HepG2 (cell line): ENCODE results near the gene WASHC3. TPM values are rescaled to one million over a fixed set of nuclear protein-coding genes. Genes with fewer than 3 reads are reported as not detected.

ENCODE experiments used
- DR1 ChIP-seq: sonication (generic); formaldehyde crosslinking; IDR thresholded peaks from 2 replicates; pipeline ENCODE4 v1.8.0; 2021; ENCODE audit warnings: mild to moderate bottlenecking, missing genetic modification reagents, inconsistent platforms
- FOXO1 ChIP-seq: sonication (generic); formaldehyde crosslinking; IDR thresholded peaks from 2 replicates; pipeline ENCODE4 v1.4.0; 2020; ENCODE audit warnings: missing genetic modification reagents
- HES4 ChIP-seq: sonication (generic); formaldehyde crosslinking; IDR thresholded peaks from 2 replicates; pipeline ENCODE4 v1.9.0; 2021; ENCODE audit warnings: mild to moderate bottlenecking, missing genetic modification reagents, borderline replicate concordance
- MED8 ChIP-seq: sonication (generic); formaldehyde crosslinking; IDR thresholded peaks from 2 replicates; pipeline ENCODE4 v1.8.1; 2023; ENCODE audit warnings: mild to moderate bottlenecking, missing genetic modification reagents; ENCODE audit not compliant: insufficient replicate concordance
- PHF20 ChIP-seq: sonication (generic); formaldehyde crosslinking; IDR thresholded peaks from 2 replicates; pipeline ENCODE4 v1.5.0; 2020; ENCODE audit warnings: mild to moderate bottlenecking, missing genetic modification reagents
- RORA ChIP-seq: sonication (generic); formaldehyde crosslinking; IDR thresholded peaks from 2 replicates; pipeline ENCODE4 v1.5.0; 2020; ENCODE audit warnings: mild to moderate bottlenecking, missing genetic modification reagents, moderate library complexity
- SOX6 ChIP-seq, 2 experiments: fragments of 450-650 bp in 1 of 2; sonication (generic) in 1 of 2; formaldehyde crosslinking in 1 of 2; IDR thresholded peaks; 2 replicates each; pipeline versions ENCODE4 v1.4.0 to v1.6.1; 2017 to 2020; ENCODE audit warnings: antibody characterized with exemption in 1 of 2, mild to moderate bottlenecking in 1 of 2, missing genetic modification reagents in 1 of 2
- SP140L ChIP-seq: sonication (generic); formaldehyde crosslinking; IDR thresholded peaks from 2 replicates; pipeline ENCODE4 v1.4.0; 2020; ENCODE audit warnings: missing genetic modification reagents, borderline replicate concordance
- TCF12 ChIP-seq, 2 experiments: fragments of 450-650 bp in 1 of 2; sonication (generic) in 1 of 2; formaldehyde crosslinking in 1 of 2; IDR thresholded peaks; 2 replicates each; pipeline versions ENCODE4 v1.6.1 to v1.8.0; 2017 to 2022; ENCODE audit warnings: antibody characterized with exemption in 1 of 2, mild to moderate bottlenecking in 1 of 2, missing genetic modification reagents in 1 of 2, moderate library complexity in 1 of 2
- ZNF343 ChIP-seq: sonication (generic); formaldehyde crosslinking; IDR thresholded peaks from 2 replicates; pipeline ENCODE4 v1.4.0; 2020; ENCODE audit warnings: mild to moderate bottlenecking, missing genetic modification reagents
- ZNF350 ChIP-seq: sonication (generic); formaldehyde crosslinking; IDR thresholded peaks from 2 replicates; pipeline ENCODE4 v1.4.0; 2020; ENCODE audit warnings: mild to moderate bottlenecking, low read depth, missing genetic modification reagents, borderline replicate concordance
- ZNF672 ChIP-seq: sonication (generic); formaldehyde crosslinking; IDR thresholded peaks from 2 replicates; pipeline ENCODE4 v1.8.1; 2022; ENCODE audit warnings: missing genetic modification reagents
- ZNF782 ChIP-seq: sonication (generic); formaldehyde crosslinking; IDR thresholded peaks from 2 replicates; pipeline ENCODE4 v1.4.0; 2020; ENCODE audit warnings: missing genetic modification reagents, mild to moderate bottlenecking, borderline replicate concordance
- ZNF891 ChIP-seq: sonication (generic); formaldehyde crosslinking; IDR thresholded peaks from 2 replicates; pipeline ENCODE4 v1.5.0; 2020; ENCODE audit warnings: mild to moderate bottlenecking, missing genetic modification reagents
- polyA plus RNA-seq, 8 experiments: library from polyadenylated mRNA; depleted of rRNA in 3 of 8; stranded (reverse) in 7 of 8; unstranded in 1 of 8; fragments of >200 nt; fragmentation: Illumina TruSeq in 4 of 8; extraction: Trizol in 4 of 8; gene quantifications; 2 replicates each; pipeline versions ENCODE4 v1.2.1 to v1.2.3, GENCODE V29; 2011 to 2016; ENCODE audit warnings: low read depth in 4 of 8, missing spikeins in 1 of 8, mixed read lengths in 1 of 8; ENCODE audit not compliant: insufficient read depth in 1 of 8
- total RNA-seq, 5 experiments: library from RNA; depleted of rRNA; stranded (reverse); fragments of >200 nt; fragmentation: Illumina TruSeq; extraction: Trizol; gene quantifications; 2 replicates each; pipeline ENCODE4 v1.2.3, GENCODE V29; 2016; ENCODE audit warnings: low read depth in 1 of 5
- TF ChIP-seq, protein P1 (sequence below): sonication (generic); formaldehyde crosslinking; IDR thresholded peaks from 2 replicates; pipeline ENCODE4 v1.4.0; 2020; ENCODE audit warnings: missing genetic modification reagents
- TF ChIP-seq, protein P2 (sequence below): sonication (generic); formaldehyde crosslinking; IDR thresholded peaks from 2 replicates; pipeline ENCODE4 v1.4.0; 2020; ENCODE audit warnings: missing genetic modification reagents, borderline replicate concordance
- TF ChIP-seq, protein P3 (sequence below): IDR thresholded peaks from 2 replicates; pipeline ENCODE4 v1.6.1; 2016; ENCODE audit warnings: mild to moderate bottlenecking
- TF ChIP-seq, protein P4 (sequence below): sonication (generic); formaldehyde crosslinking; IDR thresholded peaks from 2 replicates; pipeline ENCODE4 v1.9.0; 2021; ENCODE audit warnings: missing genetic modification reagents, mild to moderate bottlenecking, borderline replicate concordance

WASHC3 gene
- total and polyA plus RNA-seq, 2 of the 13 experiments (the other 11 are each of a cell fraction or from before 2014, with no cell fraction given) = 32.7 to 47.3 TPM

DNA sequence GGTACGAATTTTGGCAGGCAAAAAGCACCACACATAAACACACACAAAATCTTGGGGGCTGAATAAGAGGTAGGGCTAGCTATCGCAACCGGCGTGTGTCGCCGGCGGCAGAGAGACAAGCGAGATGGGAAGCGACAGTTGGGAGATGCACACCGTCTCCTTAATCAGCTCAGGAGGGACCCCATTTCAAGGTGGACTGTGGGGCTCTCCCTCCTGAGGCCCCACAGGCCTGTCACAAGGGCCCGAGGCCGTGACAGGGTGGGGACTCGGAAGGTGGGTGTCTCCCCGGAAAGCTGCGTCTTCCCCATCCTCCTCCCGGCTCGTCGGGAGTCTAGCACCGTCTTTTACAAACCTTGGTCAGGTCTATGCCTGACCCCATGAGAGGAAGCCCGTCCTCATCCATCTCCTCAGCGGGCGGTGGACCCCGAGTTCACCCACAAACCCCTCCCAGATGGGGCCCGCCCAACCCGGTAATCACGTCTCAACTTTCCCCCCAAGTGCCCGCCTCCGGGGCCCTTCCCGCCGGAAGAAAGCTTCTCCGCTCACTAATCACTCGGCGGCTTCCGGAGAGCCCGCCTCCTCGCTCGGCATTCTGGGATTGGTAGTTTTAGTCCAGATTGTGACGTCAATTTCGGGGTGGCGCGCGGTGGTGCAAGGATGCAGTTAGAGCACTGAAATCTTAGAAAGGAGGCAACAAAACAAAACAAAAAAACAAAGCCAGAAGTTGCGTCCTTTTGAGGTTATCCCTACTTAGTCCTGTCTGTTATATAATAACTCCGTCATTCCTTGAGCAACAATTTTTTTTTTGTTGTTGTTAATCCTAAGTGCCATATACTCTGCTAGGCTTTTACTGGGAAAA is at the start of gene WASHC3 (continued):
- TF ChIP-seq ZNF891 = no peak
- TF ChIP-seq, protein P1, sequence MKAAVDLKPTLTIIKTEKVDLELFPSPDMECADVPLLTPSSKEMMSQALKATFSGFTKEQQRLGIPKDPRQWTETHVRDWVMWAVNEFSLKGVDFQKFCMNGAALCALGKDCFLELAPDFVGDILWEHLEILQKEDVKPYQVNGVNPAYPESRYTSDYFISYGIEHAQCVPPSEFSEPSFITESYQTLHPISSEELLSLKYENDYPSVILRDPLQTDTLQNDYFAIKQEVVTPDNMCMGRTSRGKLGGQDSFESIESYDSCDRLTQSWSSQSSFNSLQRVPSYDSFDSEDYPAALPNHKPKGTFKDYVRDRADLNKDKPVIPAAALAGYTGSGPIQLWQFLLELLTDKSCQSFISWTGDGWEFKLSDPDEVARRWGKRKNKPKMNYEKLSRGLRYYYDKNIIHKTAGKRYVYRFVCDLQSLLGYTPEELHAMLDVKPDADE (CRISPR knock-in tag) = no peak
- TF ChIP-seq RORA (CRISPR knock-in tag) = no peak
- TF ChIP-seq ZNF672 (CRISPR knock-in tag) = no peak
- no peak for TF ChIP-seq SOX6 (IDR thresholded peaks at IDR 0.05)
- TF ChIP-seq SOX6 (CRISPR knock-in tag; IDR thresholded peaks at IDR 0.05) = no peak
- peak; percentile 63 for TF ChIP-seq PHF20 (CRISPR knock-in tag)
- 0 out of 2 replicates have a peak, but pooled peaks have one; percentile 17 for TF ChIP-seq FOXO1 (CRISPR knock-in tag)
- TF ChIP-seq, protein P2, sequence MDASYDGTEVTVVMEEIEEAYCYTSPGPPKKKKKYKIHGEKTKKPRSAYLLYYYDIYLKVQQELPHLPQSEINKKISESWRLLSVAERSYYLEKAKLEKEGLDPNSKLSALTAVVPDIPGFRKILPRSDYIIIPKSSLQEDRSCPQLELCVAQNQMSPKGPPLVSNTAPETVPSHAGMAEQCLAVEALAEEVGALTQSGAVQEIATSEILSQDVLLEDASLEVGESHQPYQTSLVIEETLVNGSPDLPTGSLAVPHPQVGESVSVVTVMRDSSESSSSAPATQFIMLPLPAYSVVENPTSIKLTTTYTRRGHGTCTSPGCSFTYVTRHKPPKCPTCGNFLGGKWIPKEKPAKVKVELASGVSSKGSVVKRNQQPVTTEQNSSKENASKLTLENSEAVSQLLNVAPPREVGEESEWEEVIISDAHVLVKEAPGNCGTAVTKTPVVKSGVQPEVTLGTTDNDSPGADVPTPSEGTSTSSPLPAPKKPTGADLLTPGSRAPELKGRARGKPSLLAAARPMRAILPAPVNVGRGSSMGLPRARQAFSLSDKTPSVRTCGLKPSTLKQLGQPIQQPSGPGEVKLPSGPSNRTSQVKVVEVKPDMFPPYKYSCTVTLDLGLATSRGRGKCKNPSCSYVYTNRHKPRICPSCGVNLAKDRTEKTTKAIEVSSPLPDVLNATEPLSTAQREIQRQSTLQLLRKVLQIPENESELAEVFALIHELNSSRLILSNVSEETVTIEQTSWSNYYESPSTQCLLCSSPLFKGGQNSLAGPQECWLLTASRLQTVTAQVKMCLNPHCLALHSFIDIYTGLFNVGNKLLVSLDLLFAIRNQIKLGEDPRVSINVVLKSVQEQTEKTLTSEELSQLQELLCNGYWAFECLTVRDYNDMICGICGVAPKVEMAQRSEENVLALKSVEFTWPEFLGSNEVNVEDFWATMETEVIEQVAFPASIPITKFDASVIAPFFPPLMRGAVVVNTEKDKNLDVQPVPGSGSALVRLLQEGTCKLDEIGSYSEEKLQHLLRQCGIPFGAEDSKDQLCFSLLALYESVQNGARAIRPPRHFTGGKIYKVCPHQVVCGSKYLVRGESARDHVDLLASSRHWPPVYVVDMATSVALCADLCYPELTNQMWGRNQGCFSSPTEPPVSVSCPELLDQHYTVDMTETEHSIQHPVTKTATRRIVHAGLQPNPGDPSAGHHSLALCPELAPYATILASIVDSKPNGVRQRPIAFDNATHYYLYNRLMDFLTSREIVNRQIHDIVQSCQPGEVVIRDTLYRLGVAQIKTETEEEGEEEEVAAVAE (CRISPR knock-in tag) = peak; percentile 70; the same call in 1 of the 2 replicates
- TF ChIP-seq ZNF350 = peak; percentile 37; the same call in 1 of the 2 replicates
- no peak for TF ChIP-seq ZNF782 (CRISPR knock-in tag)
- TF ChIP-seq DR1 (CRISPR knock-in tag) = no peak
- 0 out of 2 replicates have a peak, but pooled peaks have one; percentile 29 for TF ChIP-seq HES4 (CRISPR knock-in tag)
- TF ChIP-seq MED8 = no peak
- TF ChIP-seq, protein P3, sequence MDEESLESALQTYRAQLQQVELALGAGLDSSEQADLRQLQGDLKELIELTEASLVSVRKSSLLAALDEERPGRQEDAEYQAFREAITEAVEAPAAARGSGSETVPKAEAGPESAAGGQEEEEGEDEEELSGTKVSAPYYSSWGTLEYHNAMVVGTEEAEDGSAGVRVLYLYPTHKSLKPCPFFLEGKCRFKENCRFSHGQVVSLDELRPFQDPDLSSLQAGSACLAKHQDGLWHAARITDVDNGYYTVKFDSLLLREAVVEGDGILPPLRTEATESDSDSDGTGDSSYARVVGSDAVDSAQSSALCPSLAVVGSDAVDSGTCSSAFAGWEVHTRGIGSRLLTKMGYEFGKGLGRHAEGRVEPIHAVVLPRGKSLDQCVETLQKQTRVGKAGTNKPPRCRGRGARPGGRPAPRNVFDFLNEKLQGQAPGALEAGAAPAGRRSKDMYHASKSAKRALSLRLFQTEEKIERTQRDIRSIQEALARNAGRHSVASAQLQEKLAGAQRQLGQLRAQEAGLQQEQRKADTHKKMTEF (CRISPR knock-in tag) = peak; percentile 53; the same call in 1 of the 2 replicates
- TF ChIP-seq SP140L (CRISPR knock-in tag) = no peak
- TF ChIP-seq ZNF343 (CRISPR knock-in tag) = no peak
- TF ChIP-seq, protein P4, sequence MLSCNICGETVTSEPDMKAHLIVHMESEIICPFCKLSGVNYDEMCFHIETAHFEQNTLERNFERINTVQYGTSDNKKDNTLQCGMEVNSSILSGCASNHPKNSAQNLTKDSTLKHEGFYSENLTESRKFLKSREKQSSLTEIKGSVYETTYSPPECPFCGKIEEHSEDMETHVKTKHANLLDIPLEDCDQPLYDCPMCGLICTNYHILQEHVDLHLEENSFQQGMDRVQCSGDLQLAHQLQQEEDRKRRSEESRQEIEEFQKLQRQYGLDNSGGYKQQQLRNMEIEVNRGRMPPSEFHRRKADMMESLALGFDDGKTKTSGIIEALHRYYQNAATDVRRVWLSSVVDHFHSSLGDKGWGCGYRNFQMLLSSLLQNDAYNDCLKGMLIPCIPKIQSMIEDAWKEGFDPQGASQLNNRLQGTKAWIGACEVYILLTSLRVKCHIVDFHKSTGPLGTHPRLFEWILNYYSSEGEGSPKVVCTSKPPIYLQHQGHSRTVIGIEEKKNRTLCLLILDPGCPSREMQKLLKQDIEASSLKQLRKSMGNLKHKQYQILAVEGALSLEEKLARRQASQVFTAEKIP (CRISPR knock-in tag) = no peak
- TF ChIP-seq TCF12 (IDR thresholded peaks at IDR 0.05) = no peak
- TF ChIP-seq TCF12 (CRISPR knock-in tag; IDR thresholded peaks at IDR 0.05) = 0 out of 2 replicates have a peak, but pooled peaks have one; percentile 55
